HepG2 (cell line): ENCODE data around the gene FAM53C.

Experiments
- CENPX ChIP-seq: sonication (generic); formaldehyde crosslinking; IDR thresholded peaks from 2 replicates; pipeline ENCODE4 v1.9.0; 2021; ENCODE audit warnings: mild to moderate bottlenecking, missing genetic modification reagents, moderate library complexity
- HOXA7 ChIP-seq: sonication (generic); formaldehyde crosslinking; IDR thresholded peaks from 2 replicates; pipeline ENCODE4 v1.8.1; 2022; ENCODE audit warnings: mild to moderate bottlenecking, missing genetic modification reagents, moderate library complexity
- POLR2AphosphoS2 ChIP-seq: IDR thresholded peaks from 2 replicates; pipeline ENCODE4 v1.6.1; 2011; ENCODE audit warnings: low read depth, low read length, improper control_type of control experiment
- ZNF501 ChIP-seq: sonication (generic); formaldehyde crosslinking; IDR thresholded peaks from 2 replicates; pipeline ENCODE4 v1.5.1; 2020; ENCODE audit warnings: mild to moderate bottlenecking, moderate library complexity, missing genetic modification reagents
- ZNF841 ChIP-seq: sonication (generic); formaldehyde crosslinking; IDR thresholded peaks from 2 replicates; pipeline ENCODE4 v1.8.1; 2023; ENCODE audit warnings: missing genetic modification reagents, borderline replicate concordance
- TF ChIP-seq, protein P1 (sequence below): sonication (generic); formaldehyde crosslinking; IDR thresholded peaks from 2 replicates; pipeline ENCODE4 v1.4.0; 2020; ENCODE audit warnings: mild to moderate bottlenecking, missing genetic modification reagents

DNA sequence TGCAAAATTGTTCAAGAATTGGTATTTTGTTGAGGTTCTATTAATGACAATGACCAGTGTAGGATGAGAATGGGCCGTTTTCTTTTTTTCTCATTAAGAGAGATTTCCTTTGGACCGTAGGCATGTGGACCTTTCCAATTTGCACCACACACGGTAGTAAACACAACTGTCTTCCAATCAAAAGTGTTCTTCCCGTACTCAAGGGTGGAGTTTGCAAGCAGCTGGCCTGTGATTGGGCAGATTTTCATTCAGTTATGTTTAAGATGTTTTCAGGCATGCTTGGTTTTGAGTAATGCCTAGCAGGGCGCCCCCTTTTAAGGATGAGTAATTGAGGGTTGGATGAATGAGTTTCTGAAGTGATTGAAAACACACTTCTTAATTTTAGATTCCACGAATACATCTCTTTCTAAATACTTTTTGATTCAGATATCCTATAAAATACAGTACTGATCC, 16.9 kb downstream of the FAM53C start:
- TF ChIP-seq HOXA7 (CRISPR knock-in tag): no peak
- TF ChIP-seq, protein P1, sequence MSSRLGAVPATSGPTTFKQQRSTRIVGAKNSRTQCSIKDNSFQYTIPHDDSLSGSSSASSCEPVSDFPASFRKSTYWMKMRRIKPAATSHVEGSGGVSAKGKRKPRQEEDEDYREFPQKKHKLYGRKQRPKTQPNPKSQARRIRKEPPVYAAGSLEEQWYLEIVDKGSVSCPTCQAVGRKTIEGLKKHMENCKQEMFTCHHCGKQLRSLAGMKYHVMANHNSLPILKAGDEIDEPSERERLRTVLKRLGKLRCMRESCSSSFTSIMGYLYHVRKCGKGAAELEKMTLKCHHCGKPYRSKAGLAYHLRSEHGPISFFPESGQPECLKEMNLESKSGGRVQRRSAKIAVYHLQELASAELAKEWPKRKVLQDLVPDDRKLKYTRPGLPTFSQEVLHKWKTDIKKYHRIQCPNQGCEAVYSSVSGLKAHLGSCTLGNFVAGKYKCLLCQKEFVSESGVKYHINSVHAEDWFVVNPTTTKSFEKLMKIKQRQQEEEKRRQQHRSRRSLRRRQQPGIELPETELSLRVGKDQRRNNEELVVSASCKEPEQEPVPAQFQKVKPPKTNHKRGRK: no peak
- no peak for TF ChIP-seq POLR2AphosphoS2
- TF ChIP-seq ZNF841 (CRISPR knock-in tag): no peak
- TF ChIP-seq CENPX (CRISPR knock-in tag): no peak
- no peak for TF ChIP-seq ZNF501 (CRISPR knock-in tag)
